HCT116 (cell line): ENCODE measurements around the gene LCOR. TPM values are rescaled to one million over a fixed set of nuclear protein-coding genes. Genes with fewer than 3 reads are reported as not detected.

Experiments used
- ATAC-seq: fragments of 200-7000 bp; cut with Tn5 transposase; 2 replicates; pipeline ENCODE4 v1.9.1; 2020; ENCODE audit warnings: mild to moderate bottlenecking, moderate library complexity
- BruUV-seq: library from RNA; stranded (reverse); fragments of 400-500 nt; replicated peaks from 2 replicates; lab custom pipeline; 2021; lab: Mats Ljungman, UMichigan
- CTCF ChIA-PET: fragments of 300-600 bp; sonication (Branson Sonifier 250); formaldehyde crosslinking; loops from one replicate; lab custom pipeline; 2021; ENCODE audit warnings: antibody characterized with exemption; lab: Charles Lee
- POLR2A ChIA-PET: fragments of 300-600, 350-600 bp; sonication (Branson Sonifier 250); formaldehyde crosslinking; loops from one replicate; lab custom pipeline; 2021; ENCODE audit warnings: antibody characterized with exemption; lab: Charles Lee
- RAD21 ChIA-PET, 2 experiments: fragments of 300-600 bp; sonication (Branson Sonifier 250); formaldehyde crosslinking; loops; one replicate each; lab custom pipeline; 2023; ENCODE audit warnings: low total read pairs in 2 of 2; ENCODE audit not compliant: uncharacterized antibody in 2 of 2, unreplicated experiment in 2 of 2, low non-redundant PET in 1 of 2; lab: Charles Lee
- DNase-seq: peaks from one replicate; pipeline ENCODE4 v3.0.0-alpha.2; 2010; ENCODE audit warnings: low read depth, low spot score
- H2AFZ ChIP-seq: fragments of 200-600 bp; shearing (Covaris generic), sonication (generic); 2 replicates; pipeline ENCODE4 v1.6.1; 2017; ENCODE audit warnings: low read depth, mixed run types, mixed read lengths, antibody characterized with exemption, low read length; ENCODE audit not compliant: poor library complexity, severe bottlenecking
- H3K27ac ChIP-seq: 2 replicates; pipeline ENCODE4 v1.5.1; 2012; ENCODE audit warnings: low read depth, low read length
- H3K27me3 ChIP-seq: fragments of 200-600 bp; sonication (generic); 2 replicates; pipeline ENCODE4 v1.6.1; 2016; ENCODE audit warnings: mixed run types, low read length, mixed read lengths; ENCODE audit not compliant: insufficient read depth
- H3K36me3 ChIP-seq, 2 experiments: fragments of 200-500 bp in 1 of 2; fragments of 200-600 bp in 1 of 2; sonication (Bioruptor generic) in 1 of 2; sonication (generic) in 1 of 2; 2 replicates each; pipeline versions ENCODE4 v1.5.1 to v1.6.1; 2014 to 2016; ENCODE audit warnings: low read length in 2 of 2, inconsistent platforms in 1 of 2, mixed read lengths in 1 of 2, mixed run types in 1 of 2; ENCODE audit not compliant: insufficient read depth in 2 of 2, control insufficient read depth in 1 of 2
- H3K4me1 ChIP-seq, 2 experiments: fragments of 200-600 bp in 1 of 2; sonication (generic) in 1 of 2; 2 replicates each; pipeline versions ENCODE4 v1.5.1 to v1.6.1; 2012 to 2017; ENCODE audit warnings: low read length in 2 of 2, inconsistent platforms in 1 of 2, mild to moderate bottlenecking in 1 of 2, mixed read lengths in 1 of 2, mixed run types in 1 of 2, moderate library complexity in 1 of 2; ENCODE audit not compliant: insufficient read depth in 2 of 2, control insufficient read depth in 1 of 2
- H3K4me2 ChIP-seq: fragments of 200-600 bp; sonication (generic); 2 replicates; pipeline ENCODE4 v1.6.1; 2017; ENCODE audit warnings: mixed run types, low read length, mixed read lengths
- H3K4me3 ChIP-seq, 2 experiments: fragments of 200-600 bp in 1 of 2; sonication (generic) in 1 of 2; replicated peaks in 1 of 2; 2 replicates each; pipeline ENCODE4 v1.5.1; 2011 to 2016; ENCODE audit warnings: low read length in 2 of 2, control low read depth in 1 of 2, low read depth in 1 of 2, mild to moderate bottlenecking in 1 of 2, mixed read lengths in 1 of 2, mixed run types in 1 of 2
- H3K79me2 ChIP-seq: fragments of 200-600 bp; sonication (generic); 2 replicates; pipeline ENCODE4 v1.6.1; 2017; ENCODE audit warnings: mild to moderate bottlenecking, mixed run types, low read length, moderate library complexity, mixed read lengths; ENCODE audit not compliant: insufficient read depth
- H3K9ac ChIP-seq: fragments of 200-600 bp; sonication (generic); 2 replicates; pipeline ENCODE4 v1.6.1; 2016; ENCODE audit warnings: low read length, mixed read lengths
- H3K9me2 ChIP-seq: fragments of 200-600 bp; sonication (generic), shearing (Covaris generic); 2 replicates; pipeline ENCODE4 v1.6.1; 2017; ENCODE audit warnings: mixed run types, mild to moderate bottlenecking, moderate library complexity; ENCODE audit not compliant: insufficient read depth
- H3K9me3 ChIP-seq, 2 experiments: fragments of 200-500 bp in 1 of 2; fragments of 200-600 bp in 1 of 2; sonication (Bioruptor generic) in 1 of 2; sonication (generic) in 1 of 2; 2 replicates each; pipeline ENCODE4 v1.6.1; 2014 to 2017; ENCODE audit warnings: low read length in 2 of 2, mixed read lengths in 2 of 2, inconsistent platforms in 1 of 2, low read depth in 1 of 2, mild to moderate bottlenecking in 1 of 2, mixed run types in 1 of 2, moderate library complexity in 1 of 2; ENCODE audit not compliant: control insufficient read depth in 1 of 2, insufficient read depth in 1 of 2
- H4K20me1 ChIP-seq: fragments of 200-600 bp; sonication (generic), shearing (Covaris generic); 2 replicates; pipeline ENCODE4 v1.6.1; 2017; ENCODE audit warnings: mixed run types, mild to moderate bottlenecking, moderate library complexity; ENCODE audit not compliant: insufficient read depth
- CTCF ChIP-seq, 3 experiments: fragments of 200-600 bp in 1 of 3; sonication (generic) in 1 of 3; IDR thresholded peaks in 2 of 3; conservative IDR thresholded peaks in 1 of 3; 2 replicates each; pipeline ENCODE4 v1.5.1; 2012 to 2017; ENCODE audit warnings: low read depth in 2 of 3, low read length in 2 of 3, antibody characterized with exemption in 1 of 3, borderline replicate concordance in 1 of 3, control low read depth in 1 of 3, mild to moderate bottlenecking in 1 of 3, mixed read lengths in 1 of 3, mixed run types in 1 of 3, moderate library complexity in 1 of 3; ENCODE audit not compliant: insufficient read depth in 1 of 3
- EZH2 ChIP-seq: fragments of 200-600 bp; sonication (generic); IDR thresholded peaks from 2 replicates; pipeline ENCODE4 v1.6.1; 2017; ENCODE audit warnings: antibody characterized with exemption, mixed run types
- EZH2phosphoT487 ChIP-seq: fragments of 200-600 bp; IDR thresholded peaks from 2 replicates; pipeline ENCODE4 v1.6.1; 2018; ENCODE audit warnings: antibody characterized with exemption, borderline replicate concordance
- MAX ChIP-seq: IDR thresholded peaks from 2 replicates; pipeline ENCODE4 v1.6.1; 2012
- POLR2AphosphoS5 ChIP-seq: IDR thresholded peaks from 2 replicates; pipeline ENCODE4 v1.6.1; 2011; ENCODE audit warnings: mild to moderate bottlenecking, low read depth, low read length, moderate library complexity
- RAD21 ChIP-seq: IDR thresholded peaks from 2 replicates; pipeline ENCODE4 v1.6.1; 2012; ENCODE audit warnings: low read depth, mild to moderate bottlenecking
- REST ChIP-seq: IDR thresholded peaks from 2 replicates; pipeline ENCODE4 v1.6.1; 2012; ENCODE audit warnings: low read depth
- SIN3A ChIP-seq: IDR thresholded peaks from 2 replicates; pipeline ENCODE4 v1.6.1; 2012; ENCODE audit warnings: low read depth
- SP1 ChIP-seq: IDR thresholded peaks from 2 replicates; pipeline ENCODE4 v1.6.1; 2012; ENCODE audit warnings: low read depth
- TCF7L2 ChIP-seq: IDR thresholded peaks from 2 replicates; pipeline ENCODE4 v1.7.0; 2011; ENCODE audit warnings: borderline replicate concordance, inconsistent platforms; ENCODE audit not compliant: insufficient read depth, insufficient read length; ENCODE audit errors: extremely low read depth
- ZBTB33 ChIP-seq: IDR thresholded peaks from 2 replicates; pipeline ENCODE4 v1.6.1; 2011; ENCODE audit warnings: mild to moderate bottlenecking, low read length, moderate library complexity; ENCODE audit not compliant: insufficient replicate concordance; ENCODE audit errors: extremely low read depth
- intact Hi-C: fragments of 100-400 bp; cut with micrococcal nuclease; formaldehyde crosslinking; loops from 2 replicates; pipeline ENCODE4 v1.10.0; 2022
- total RNA-seq: library from RNA; stranded (reverse); gene quantifications from one replicate; pipeline ENCODE4 v1.2.1, GENCODE V29; 2021; ENCODE audit not compliant: unreplicated experiment

LCOR gene
- total RNA-seq, 1 experiment from 2014 or later = 59.9 TPM

GRCh38 chr10:96960872-96961271 lies 128.8 kb downstream of the LCOR start:
- ATAC-seq (no peak), DNase-seq (no peak)
- Histone ChIP-seq H3K79me2 (0 out of 2 replicates have a peak, but pooled peaks cover 3% of the 10 kb centered on the region), H3K9ac (no peak overlapping the region), H3K4me1 (no peaks in the 10 kb centered on the region), H3K27me3 (no peaks in the 10 kb centered on the region), H4K20me1 (no peaks in the 10 kb centered on the region), H3K4me3 (no peak overlapping the region), H3K9me2 (no peaks in the 10 kb centered on the region), H2AFZ (no peak overlapping the region), H3K4me2 (no peak overlapping the region), H3K36me3 (peaks cover 0 to 3% of the 10 kb centered on the region in 2 experiments; a peak in 2 of 4 replicates), H3K27ac (no peak overlapping the region), H3K9me3 (no peaks in the 10 kb centered on the region)
- intact Hi-C loops = no loop called here
- CTCF ChIA-PET = no interaction called here
- TF ChIP-seq CTCF (IDR thresholded peaks at IDR 0.05 in 2 of 3, conservative IDR thresholded peaks at IDR 0.05 in 1 of 3; ENCODE audit: borderline replicate concordance in 1 of 3, insufficient read depth in 1 of 3, low read depth in 2 of 3, low read length in 2 of 3) (no peak), SIN3A (no peak), RAD21 (no peak), MAX (no peak), REST (no peak), TCF7L2 (no peak), SP1 (no peak), EZH2phosphoT487 (no peak), ZBTB33 (no peak), EZH2 (no peak), POLR2AphosphoS5 (no peak)
- POLR2A ChIA-PET = no interaction called here
- RAD21 ChIA-PET = no interaction called here
- BruUV-seq = no TSS peak
